ENCODE data around the gene MAN1B1. TPM values are rescaled to one million over a fixed set of nuclear protein-coding genes. Genes with fewer than 3 reads are reported as not detected.
A peak's percentile ranks its signal among the peaks of the same experiment; 100 is the strongest.

The MAN1B1 gene
- total RNA-seq, 1 donor from 2014 or later, result 58.9 TPM

- no peak for TF ChIP-seq CTCF (conservative IDR thresholded peaks at IDR 0.05)
- Mint-ChIP-seq H3K4me3 (peak overlapping the region; percentile 72), H3K9me3 (no peaks in the 10 kb centered on the region), H3K36me3 (no peaks in the 10 kb centered on the region), H3K27ac (no peak overlapping the region), H3K27me3 (peaks cover 3% of the 10 kb centered on the region), H3K4me1 (ENCODE audit: unreplicated experiment) (peaks cover 6% of the 10 kb centered on the region)
- DNase-seq (ENCODE audit: extremely low spot score, unreplicated experiment), result no peak
Measured at GRCh38 chr9:137112564-137113384, 26.0 kb downstream of the MAN1B1 start.

GRCh38 chr9:137113385-137114159 lies 26.8 kb downstream of the MAN1B1 start:
- no peak for DNase-seq (ENCODE audit: extremely low spot score, unreplicated experiment)
- no peak for TF ChIP-seq CTCF (conservative IDR thresholded peaks at IDR 0.05)
- Mint-ChIP-seq H3K9me3 (no peaks in the 10 kb centered on the region), H3K36me3 (no peaks in the 10 kb centered on the region), H3K4me3 (peak overlapping the region; percentile 72), H3K27me3 (peaks cover 3% of the 10 kb centered on the region), H3K27ac (no peak overlapping the region), H3K4me1 (ENCODE audit: unreplicated experiment) (peaks cover 6% of the 10 kb centered on the region)

- TF ChIP-seq CTCF (conservative IDR thresholded peaks at IDR 0.05), result no peak
- no peak overlapping the region for H3K4me3 Mint-ChIP-seq
Measured at GRCh38 chr9:137114220-137114612, 27.4 kb downstream of the MAN1B1 start.

GRCh38 chr9:137114613-137115393 lies 28.0 kb downstream of the MAN1B1 start, which contains the start of gene DPP7:
DPP7 (minus strand) TSS chr9:137114733; CDS start chr9:137114713, 20 bp downstream.
- peaks cover 6% of the 10 kb centered on the region for H3K4me1 Mint-ChIP-seq (ENCODE audit: unreplicated experiment)
- DNase-seq (ENCODE audit: extremely low spot score, unreplicated experiment), result no peak
- H3K27me3 Mint-ChIP-seq, result peaks cover 3% of the 10 kb centered on the region
- no peak within 1 kb of the TSS for H3K27ac Mint-ChIP-seq
- H3K4me3 Mint-ChIP-seq, result peak within 1 kb of the TSS; percentile 72
- H3K9me3 Mint-ChIP-seq, result no peaks in the 10 kb centered on the region
- no peaks in the 10 kb centered on the region for H3K36me3 Mint-ChIP-seq
- TF ChIP-seq CTCF (conservative IDR thresholded peaks at IDR 0.05), result no peak

More at GRCh38 chr9:137114220-137114612, 27.4 kb downstream of the MAN1B1 start:
- Mint-ChIP-seq H3K27ac (no peak overlapping the region), H3K9me3 (no peaks in the 10 kb centered on the region), H3K36me3 (no peaks in the 10 kb centered on the region), H3K27me3 (peaks cover 3% of the 10 kb centered on the region), H3K4me1 (ENCODE audit: unreplicated experiment) (peaks cover 6% of the 10 kb centered on the region)
- DNase-seq (ENCODE audit: extremely low spot score, unreplicated experiment), result no peak

- no peak overlapping the region for H3K27ac Mint-ChIP-seq
- no peak for DNase-seq (ENCODE audit: extremely low spot score, unreplicated experiment)
- H3K36me3 Mint-ChIP-seq, result no peaks in the 10 kb centered on the region
- no peak overlapping the region for H3K4me3 Mint-ChIP-seq
- peaks cover 6% of the 10 kb centered on the region for H3K4me1 Mint-ChIP-seq (ENCODE audit: unreplicated experiment)
- no peaks in the 10 kb centered on the region for H3K9me3 Mint-ChIP-seq
- H3K27me3 Mint-ChIP-seq, result peaks cover 3% of the 10 kb centered on the region
- TF ChIP-seq CTCF (conservative IDR thresholded peaks at IDR 0.05), result no peak
Measured at GRCh38 chr9:137115394-137116026, 28.7 kb downstream of the MAN1B1 start.

Data from type B pancreatic cell (in vitro differentiated cells).